Transverse colon (tissue), 4 donors: ENCODE data around the gene ITGB7.

Experiments
- POLR2AphosphoS5 ChIP-seq, 3 donors: sonication (generic); formaldehyde crosslinking; IDR thresholded peaks; one replicate each; pipeline ENCODE4 v1.6.1; 2016; ENCODE audit warnings: antibody characterized with exemption in 3 of 3
- TF ChIP-seq, protein P1 (sequence below), 5 experiments: fragments of 200-600 bp in 3 of 5; fragments of 450-650 bp in 2 of 5; sonication (generic) in 3 of 5; IDR thresholded peaks; 1 replicate in 2 of 5; 2 replicates in 3 of 5; pipeline ENCODE4 v1.5.1; 2016 to 2017; ENCODE audit warnings: antibody characterized with exemption in 5 of 5, inconsistent platforms in 3 of 5, mild to moderate bottlenecking in 2 of 5, moderate library complexity in 1 of 5

DNA sequence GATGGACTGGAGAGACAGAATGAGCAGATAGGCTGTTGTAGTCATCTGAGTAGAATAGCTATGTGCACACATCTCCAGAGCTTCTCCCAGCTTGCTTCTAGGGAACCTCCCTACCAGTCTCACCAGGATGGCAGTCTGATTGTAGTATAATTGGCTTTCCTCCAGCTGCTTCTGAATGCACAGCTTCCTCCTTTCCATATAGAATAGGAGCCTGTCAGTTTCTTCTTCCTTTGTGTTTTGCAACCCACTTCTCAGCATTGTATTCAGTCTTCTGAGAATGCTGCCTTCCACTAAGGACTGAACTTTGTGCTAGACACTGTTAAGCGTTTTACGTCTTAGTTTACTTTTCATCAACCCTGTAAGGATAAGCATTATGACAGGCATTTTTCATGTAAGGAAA lies 24.1 kb downstream of the ITGB7 start:
- TF ChIP-seq, protein P1, sequence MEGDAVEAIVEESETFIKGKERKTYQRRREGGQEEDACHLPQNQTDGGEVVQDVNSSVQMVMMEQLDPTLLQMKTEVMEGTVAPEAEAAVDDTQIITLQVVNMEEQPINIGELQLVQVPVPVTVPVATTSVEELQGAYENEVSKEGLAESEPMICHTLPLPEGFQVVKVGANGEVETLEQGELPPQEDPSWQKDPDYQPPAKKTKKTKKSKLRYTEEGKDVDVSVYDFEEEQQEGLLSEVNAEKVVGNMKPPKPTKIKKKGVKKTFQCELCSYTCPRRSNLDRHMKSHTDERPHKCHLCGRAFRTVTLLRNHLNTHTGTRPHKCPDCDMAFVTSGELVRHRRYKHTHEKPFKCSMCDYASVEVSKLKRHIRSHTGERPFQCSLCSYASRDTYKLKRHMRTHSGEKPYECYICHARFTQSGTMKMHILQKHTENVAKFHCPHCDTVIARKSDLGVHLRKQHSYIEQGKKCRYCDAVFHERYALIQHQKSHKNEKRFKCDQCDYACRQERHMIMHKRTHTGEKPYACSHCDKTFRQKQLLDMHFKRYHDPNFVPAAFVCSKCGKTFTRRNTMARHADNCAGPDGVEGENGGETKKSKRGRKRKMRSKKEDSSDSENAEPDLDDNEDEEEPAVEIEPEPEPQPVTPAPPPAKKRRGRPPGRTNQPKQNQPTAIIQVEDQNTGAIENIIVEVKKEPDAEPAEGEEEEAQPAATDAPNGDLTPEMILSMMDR (IDR thresholded peaks at IDR 0.05): no peak
- TF ChIP-seq POLR2AphosphoS5 (IDR thresholded peaks at IDR 0.05): no peak
